RWPE2 (cell line): ENCODE measurements around the gene DENND2C.

Source experiments
- ATAC-seq: fragments of 200-7000 bp; cut with Tn5 transposase; 3 replicates; pipeline ENCODE4 v1.9.1; 2021; ENCODE audit warnings: low read depth
- DNase-seq: peaks from one replicate; pipeline ENCODE4 v3.0.0-alpha.2; 2020; ENCODE audit warnings: low spot score
- H3K27ac ChIP-seq: fragments of 450-650 bp; 2 replicates; pipeline ENCODE4 v1.5.1; 2017; ENCODE audit warnings: mild to moderate bottlenecking; ENCODE audit not compliant: poor library complexity, severe bottlenecking
- H3K27me3 ChIP-seq: fragments of 250-450 bp; sonication (Bioruptor Pico); 2 replicates; pipeline ENCODE4 v1.5.1; 2021; ENCODE audit warnings: mild to moderate bottlenecking, moderate library complexity; ENCODE audit not compliant: insufficient read depth, poor library complexity, severe bottlenecking
- H3K36me3 ChIP-seq: fragments of 250-450 bp; sonication (Bioruptor Pico); 2 replicates; pipeline ENCODE4 v1.5.1; 2020; ENCODE audit warnings: low read depth, mild to moderate bottlenecking, moderate library complexity
- H3K4me1 ChIP-seq: fragments of 250-450 bp; sonication (Bioruptor Pico); 2 replicates; pipeline ENCODE4 v1.5.1; 2021; ENCODE audit warnings: mild to moderate bottlenecking, moderate library complexity; ENCODE audit not compliant: insufficient read depth, poor library complexity, severe bottlenecking
- H3K4me3 ChIP-seq: fragments of 250-450 bp; sonication (Bioruptor Pico); 2 replicates; pipeline ENCODE4 v1.5.1; 2021; ENCODE audit warnings: mild to moderate bottlenecking, moderate library complexity; ENCODE audit not compliant: severe bottlenecking
- H3K9me3 ChIP-seq: fragments of 250-450 bp; sonication (Bioruptor Pico); 2 replicates; pipeline ENCODE4 v1.5.1; 2021; ENCODE audit warnings: mild to moderate bottlenecking, moderate library complexity; ENCODE audit not compliant: severe bottlenecking
- CTCF ChIP-seq: fragments of 450-650 bp; IDR thresholded peaks from one replicate; pipeline ENCODE4 v1.5.1; 2017; ENCODE audit warnings: mild to moderate bottlenecking, moderate library complexity; ENCODE audit not compliant: poor library complexity, severe bottlenecking

Gene DENND2C

DNA sequence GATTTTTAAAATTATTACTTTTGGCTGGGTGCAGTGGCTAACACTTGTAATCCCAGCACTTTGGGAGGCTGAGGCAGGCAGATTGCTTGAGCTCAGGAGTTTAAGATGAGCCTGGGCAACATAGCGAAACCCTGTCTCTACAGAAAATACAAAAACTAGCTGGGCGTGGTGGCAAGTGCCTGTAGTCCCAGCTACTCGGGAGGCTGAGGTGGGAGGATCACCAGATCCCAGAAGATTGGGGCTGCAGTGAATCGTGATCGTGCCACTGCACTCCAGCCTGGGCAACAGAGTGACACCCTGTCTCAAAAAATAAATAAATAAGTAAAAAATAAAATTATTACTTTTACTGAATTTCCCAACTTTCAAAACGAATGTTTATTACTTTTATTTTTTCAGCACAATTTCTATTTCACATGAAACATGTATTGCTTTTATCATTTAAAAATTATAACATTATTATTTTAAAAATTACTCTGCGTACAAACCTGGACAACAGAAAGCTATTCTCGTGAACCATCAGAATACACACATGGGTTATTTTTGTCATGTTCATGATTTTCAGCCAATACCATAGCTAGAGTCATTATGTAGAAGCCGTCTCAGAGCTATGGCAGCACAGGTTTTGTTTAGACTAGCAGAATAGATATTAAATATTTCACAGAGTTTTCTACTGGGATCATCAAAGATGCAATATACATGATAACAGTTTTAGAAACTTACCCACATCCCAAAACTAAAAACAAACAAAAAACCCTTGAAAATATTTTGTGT lies 24.9 kb upstream of the DENND2C start:
- Histone ChIP-seq H3K4me1 (no peaks in the 10 kb centered on the region), H3K36me3 (no peaks in the 10 kb centered on the region), H3K9me3 (no peaks in the 10 kb centered on the region), H3K4me3 (no peak overlapping the region), H3K27ac (no peak overlapping the region), H3K27me3 (no peaks in the 10 kb centered on the region)
- TF ChIP-seq CTCF, result no peak
- ATAC-seq (no peak), DNase-seq (no peak)

- no peak for ATAC-seq
- no peaks in the 10 kb centered on the region for H3K36me3 ChIP-seq
Observed at GRCh38 chr1:114692947-114693346, 23.1 kb upstream of the DENND2C start.

DNA sequence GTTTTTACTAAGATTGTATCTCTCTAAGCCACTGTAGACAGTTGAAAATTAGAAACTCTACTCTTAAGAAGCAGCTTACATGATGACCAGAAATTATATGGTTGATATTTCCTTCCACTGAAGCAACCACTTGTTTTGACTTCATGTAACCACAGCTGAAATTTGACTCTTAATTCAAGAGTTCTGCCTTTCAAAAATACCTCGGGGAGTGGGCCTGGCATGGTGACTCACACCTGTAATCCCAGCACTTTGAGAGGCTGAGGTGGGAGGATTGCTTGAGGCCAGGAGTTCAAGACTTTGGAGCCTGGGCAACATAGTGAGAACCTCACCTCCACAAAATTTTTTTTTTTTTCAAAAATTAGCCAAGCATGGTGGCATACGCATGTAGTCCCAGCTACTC lies 21.2 kb upstream of the DENND2C start:
- no peak for TF ChIP-seq CTCF

More at GRCh38 chr1:114692947-114693346, 23.1 kb upstream of the DENND2C start:
- Histone ChIP-seq H3K27me3 (no peaks in the 10 kb centered on the region), H3K4me1 (no peaks in the 10 kb centered on the region), H3K27ac (no peak overlapping the region), H3K4me3 (no peak overlapping the region), H3K9me3 (no peaks in the 10 kb centered on the region)
- DNase-seq, result no peak
- no peak for TF ChIP-seq CTCF

DNA sequence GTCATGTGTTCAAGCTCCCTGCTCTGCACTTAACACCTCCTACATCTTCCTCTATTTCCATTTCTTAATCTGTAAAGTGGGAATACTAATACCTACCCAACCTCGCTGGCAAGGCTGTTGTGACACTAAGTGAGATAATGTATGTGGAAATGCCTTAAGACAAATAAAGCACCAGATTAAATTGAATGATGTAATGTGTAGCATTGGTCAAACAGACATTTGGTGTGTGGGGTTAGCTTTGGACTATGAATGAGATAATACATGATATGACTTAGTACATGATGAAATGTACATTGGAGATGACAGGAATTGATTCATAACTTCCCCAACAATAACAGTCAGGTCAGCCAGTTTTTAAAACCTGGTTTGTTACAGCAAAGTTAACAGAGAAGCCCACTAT lies 20.3 kb upstream of the DENND2C start:
- no peak for ATAC-seq
- H3K27me3 ChIP-seq, result no peaks in the 10 kb centered on the region
- H3K27ac ChIP-seq, result no peak overlapping the region
- no peak for DNase-seq
- H3K36me3 ChIP-seq, result no peaks in the 10 kb centered on the region
- no peaks in the 10 kb centered on the region for H3K4me1 ChIP-seq
- no peak for TF ChIP-seq CTCF
- no peak overlapping the region for H3K4me3 ChIP-seq
- H3K9me3 ChIP-seq, result no peaks in the 10 kb centered on the region

More for the DNA sequence above, 21.2 kb upstream of the DENND2C start:
- no peaks in the 10 kb centered on the region for H3K36me3 ChIP-seq
- no peak for ATAC-seq
- H3K4me3 ChIP-seq, result no peak overlapping the region
- H3K9me3 ChIP-seq, result no peaks in the 10 kb centered on the region
- no peak overlapping the region for H3K27ac ChIP-seq
- H3K27me3 ChIP-seq, result no peaks in the 10 kb centered on the region
- no peaks in the 10 kb centered on the region for H3K4me1 ChIP-seq
- no peak for DNase-seq

- no peaks in the 10 kb centered on the region for H3K36me3 ChIP-seq
- H3K4me1 ChIP-seq, result no peaks in the 10 kb centered on the region
- no peak for TF ChIP-seq CTCF
Observed at GRCh38 chr1:114688526-114688925, 18.7 kb upstream of the DENND2C start.

More at GRCh38 chr1:114688526-114688925, 18.7 kb upstream of the DENND2C start:
- Histone ChIP-seq H3K27me3 (no peaks in the 10 kb centered on the region), H3K9me3 (no peaks in the 10 kb centered on the region), H3K27ac (no peak overlapping the region), H3K4me3 (no peak overlapping the region)
- ATAC-seq (no peak), DNase-seq (no peak)
